Suprapubic skin (tissue), 4 donors: Measurements from ENCODE around the gene JUNB. TPM values are rescaled to one million over a fixed set of nuclear protein-coding genes. Genes with fewer than 3 reads are reported as not detected.

Experiments
- DNase-seq, 2 donors: peaks; one replicate each; pipeline ENCODE4 v3.0.0-alpha.2; 2019; ENCODE audit warnings: low spot score in 2 of 2
- H3K27ac ChIP-seq: fragments of 200-600 bp; sonication (generic); one replicate; pipeline ENCODE4 v1.5.1; 2019
- H3K27me3 ChIP-seq: fragments of 200-600 bp; sonication (generic); one replicate; pipeline ENCODE4 v1.5.1; 2019
- H3K36me3 ChIP-seq: fragments of 200-600 bp; sonication (generic); one replicate; pipeline ENCODE4 v1.5.1; 2019
- H3K4me1 ChIP-seq: fragments of 200-600 bp; sonication (generic); one replicate; pipeline ENCODE4 v1.5.1; 2019
- H3K4me3 ChIP-seq: fragments of 200-600 bp; sonication (generic); one replicate; pipeline ENCODE4 v1.5.1; 2019; ENCODE audit warnings: mild to moderate bottlenecking
- H3K9me3 ChIP-seq: fragments of 200-600 bp; sonication (generic); one replicate; pipeline ENCODE4 v1.5.1; 2019
- EP300 ChIP-seq: sonication (generic); formaldehyde crosslinking; IDR thresholded peaks from one replicate; pipeline ENCODE4 v1.6.1; 2017; ENCODE audit warnings: antibody characterized with exemption
- POLR2A ChIP-seq, 2 donors: fragments of 450-650 bp; IDR thresholded peaks; one replicate each; pipeline ENCODE4 v1.6.1; 2017; ENCODE audit warnings: antibody characterized with exemption in 2 of 2, mild to moderate bottlenecking in 2 of 2, moderate library complexity in 2 of 2
- POLR2AphosphoS5 ChIP-seq, 3 donors: sonication (generic); formaldehyde crosslinking; IDR thresholded peaks; one replicate each; pipeline ENCODE4 v1.6.1; 2017; ENCODE audit warnings: antibody characterized with exemption in 3 of 3
- WGBS: methylation state at CpG from one replicate; pipeline ENCODE4 v1.1.5; 2018; 5-methylcytosine and 5-hydroxymethylcytosine counted together
- total RNA-seq, 4 donors: library from RNA; depleted of rRNA; stranded (reverse); fragments of >200 nt; gene quantifications; one replicate each; pipeline ENCODE4 v1.1.0, GENCODE V29; 2016
- TF ChIP-seq, protein P1 (sequence below), 2 donors: fragments of 200-600 bp in 1 of 2; fragments of 450-650 bp in 1 of 2; sonication (generic) in 1 of 2; IDR thresholded peaks; one replicate each; pipeline ENCODE4 v1.5.1; 2016 to 2019; ENCODE audit warnings: antibody characterized with exemption in 2 of 2, mild to moderate bottlenecking in 1 of 2, moderate library complexity in 1 of 2

Gene JUNB
- total RNA-seq, 4 donors from 2014 or later, result 687 to 2,027 (median 1,088) TPM

DNA sequence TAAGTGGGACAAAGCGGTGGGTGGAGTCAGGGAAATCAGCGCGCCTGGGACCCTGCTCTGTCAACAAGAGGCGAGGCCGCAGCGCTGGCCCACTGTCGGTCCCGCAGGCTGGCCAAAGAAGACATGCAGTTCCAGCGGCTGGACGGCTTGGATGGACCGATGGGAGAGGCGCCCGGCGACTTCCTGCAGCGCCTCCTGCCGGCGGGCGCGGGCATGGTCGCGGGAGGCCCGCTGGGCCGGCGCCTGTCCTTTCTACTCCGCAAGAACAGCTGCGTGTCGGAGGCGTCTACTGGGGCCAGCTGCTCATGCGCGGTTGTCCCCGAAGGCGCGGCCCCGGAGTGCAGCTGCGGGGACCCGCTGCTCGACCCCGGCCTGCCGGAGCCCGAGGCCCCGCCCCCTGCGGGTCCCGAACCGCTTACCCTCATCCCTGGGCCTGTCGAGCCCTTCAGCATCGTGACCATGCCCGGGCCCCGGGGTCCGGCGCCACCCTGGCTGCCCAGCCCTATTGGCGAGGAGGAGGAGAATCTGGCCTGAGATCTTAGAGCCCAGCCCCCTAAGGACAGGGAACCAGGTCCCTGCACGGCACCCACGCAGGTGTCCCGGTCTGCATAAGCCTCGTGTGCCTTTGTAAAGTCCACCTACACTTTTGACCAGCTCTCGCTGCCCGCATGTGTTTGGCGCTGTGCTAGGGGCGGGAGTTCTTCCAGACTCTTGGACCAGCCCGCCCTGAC lies 33.6 kb upstream of the JUNB start:
- Histone ChIP-seq H3K27ac (peak overlapping the region; percentile 14), H3K9me3 (no peaks in the 10 kb centered on the region), H3K27me3 (no peaks in the 10 kb centered on the region), H3K4me3 (peak overlapping the region; percentile 45), H3K4me1 (peaks cover 12% of the 10 kb centered on the region), H3K36me3 (peaks cover 3% of the 10 kb centered on the region)
- TF ChIP-seq, protein P1, sequence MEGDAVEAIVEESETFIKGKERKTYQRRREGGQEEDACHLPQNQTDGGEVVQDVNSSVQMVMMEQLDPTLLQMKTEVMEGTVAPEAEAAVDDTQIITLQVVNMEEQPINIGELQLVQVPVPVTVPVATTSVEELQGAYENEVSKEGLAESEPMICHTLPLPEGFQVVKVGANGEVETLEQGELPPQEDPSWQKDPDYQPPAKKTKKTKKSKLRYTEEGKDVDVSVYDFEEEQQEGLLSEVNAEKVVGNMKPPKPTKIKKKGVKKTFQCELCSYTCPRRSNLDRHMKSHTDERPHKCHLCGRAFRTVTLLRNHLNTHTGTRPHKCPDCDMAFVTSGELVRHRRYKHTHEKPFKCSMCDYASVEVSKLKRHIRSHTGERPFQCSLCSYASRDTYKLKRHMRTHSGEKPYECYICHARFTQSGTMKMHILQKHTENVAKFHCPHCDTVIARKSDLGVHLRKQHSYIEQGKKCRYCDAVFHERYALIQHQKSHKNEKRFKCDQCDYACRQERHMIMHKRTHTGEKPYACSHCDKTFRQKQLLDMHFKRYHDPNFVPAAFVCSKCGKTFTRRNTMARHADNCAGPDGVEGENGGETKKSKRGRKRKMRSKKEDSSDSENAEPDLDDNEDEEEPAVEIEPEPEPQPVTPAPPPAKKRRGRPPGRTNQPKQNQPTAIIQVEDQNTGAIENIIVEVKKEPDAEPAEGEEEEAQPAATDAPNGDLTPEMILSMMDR (IDR thresholded peaks at IDR 0.05), result peak; percentile 63 to 97
- TF ChIP-seq POLR2AphosphoS5 (IDR thresholded peaks at IDR 0.05), result no peak
- TF ChIP-seq POLR2A (IDR thresholded peaks at IDR 0.05), result no peak
- TF ChIP-seq EP300, result no peak
- 10% methylated on average over 36 of the region's 60 CpGs for WGBS
- peak in 1 of 2 donors; percentile 83 for DNase-seq

DNA sequence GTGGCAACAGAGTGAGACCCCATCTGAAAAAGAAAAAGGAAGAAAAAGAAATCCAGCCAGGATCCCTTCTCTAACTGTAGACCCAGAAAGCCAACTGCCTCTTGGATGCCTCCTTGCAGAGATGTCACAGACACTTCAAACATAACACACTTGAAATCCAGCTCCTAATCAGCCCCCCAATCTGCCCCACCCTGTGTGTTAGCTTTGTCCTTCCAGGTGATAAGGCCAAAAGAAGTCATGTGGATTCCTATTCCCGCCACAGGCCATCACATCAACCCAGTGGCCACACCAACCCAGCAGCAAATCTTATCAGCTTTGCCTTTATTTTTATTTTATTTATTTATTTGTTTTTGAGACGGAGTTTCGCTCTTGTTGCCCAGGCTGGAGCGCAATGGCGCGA lies 31.6 kb upstream of the JUNB start:
- Histone ChIP-seq H3K27ac (no peak overlapping the region), H3K4me3 (no peak overlapping the region), H3K9me3 (no peaks in the 10 kb centered on the region), H3K27me3 (no peaks in the 10 kb centered on the region), H3K36me3 (peaks cover 18% of the 10 kb centered on the region), H3K4me1 (peaks cover 12% of the 10 kb centered on the region)
- 90% methylated on average over 6 of the region's 6 CpGs for WGBS
- TF ChIP-seq POLR2A (IDR thresholded peaks at IDR 0.05), result no peak
- TF ChIP-seq POLR2AphosphoS5 (IDR thresholded peaks at IDR 0.05), result no peak
- no peak for TF ChIP-seq EP300
- TF ChIP-seq, protein P1 (IDR thresholded peaks at IDR 0.05), result no peak
- no peak for DNase-seq

DNA sequence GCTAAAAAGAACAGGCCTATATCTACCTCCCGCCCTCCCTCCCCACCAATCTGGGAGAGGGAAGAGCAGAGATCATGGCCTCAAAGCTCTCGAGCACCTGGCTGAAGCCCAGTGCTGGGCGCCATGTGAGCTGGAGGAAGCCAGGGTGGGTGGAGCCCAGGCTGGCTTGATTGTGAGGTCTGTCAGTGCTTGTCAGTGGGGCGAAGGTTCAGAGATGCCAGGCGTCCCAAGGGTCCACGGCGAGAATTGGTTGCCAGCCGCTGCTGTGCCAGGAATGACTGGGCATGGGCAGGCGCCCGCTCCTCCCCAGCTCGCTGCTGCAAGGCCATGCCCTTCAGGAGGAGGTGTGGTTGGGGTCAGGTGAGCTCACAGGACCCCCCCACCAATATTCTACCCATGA lies 28.2 kb upstream of the JUNB start:
- no peaks in the 10 kb centered on the region for H3K27me3 ChIP-seq
- H3K36me3 ChIP-seq, result peaks cover 36% of the 10 kb centered on the region
- H3K4me1 ChIP-seq, result peaks cover under 1% of the 10 kb centered on the region
- no peak overlapping the region for H3K4me3 ChIP-seq
- no peak overlapping the region for H3K27ac ChIP-seq
- no peak for DNase-seq
- H3K9me3 ChIP-seq, result no peaks in the 10 kb centered on the region
- 84% methylated on average over 8 of the region's 11 CpGs for WGBS
- TF ChIP-seq POLR2A (IDR thresholded peaks at IDR 0.05), result no peak
- TF ChIP-seq POLR2AphosphoS5 (IDR thresholded peaks at IDR 0.05), result no peak
- TF ChIP-seq, protein P1 (IDR thresholded peaks at IDR 0.05), result no peak
- TF ChIP-seq EP300, result no peak

DNA sequence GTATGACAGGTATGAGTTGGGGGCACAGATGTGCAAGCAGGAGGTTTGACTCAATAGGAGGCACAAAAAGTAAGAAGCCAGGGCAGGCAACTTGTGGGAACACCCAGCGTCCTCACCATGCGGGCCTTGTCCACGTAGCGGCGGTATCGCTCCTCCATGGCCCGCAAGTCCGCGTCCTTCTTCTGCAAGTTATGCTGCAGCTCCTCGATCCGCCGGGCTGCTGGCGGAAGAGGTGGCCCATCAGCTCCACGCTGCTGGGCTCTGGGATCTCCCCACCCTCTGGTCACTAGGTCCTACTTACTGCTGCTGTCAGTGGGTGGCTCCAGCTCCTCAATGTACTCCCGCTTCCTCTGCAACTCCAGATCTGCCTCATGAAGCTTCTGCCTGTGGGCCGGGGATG lies 26.6 kb upstream of the JUNB start:
- Histone ChIP-seq H3K4me1 (no peaks in the 10 kb centered on the region), H3K27me3 (no peaks in the 10 kb centered on the region), H3K27ac (no peak overlapping the region), H3K36me3 (peaks cover 38% of the 10 kb centered on the region), H3K4me3 (no peak overlapping the region), H3K9me3 (no peaks in the 10 kb centered on the region)
- TF ChIP-seq, protein P1 (IDR thresholded peaks at IDR 0.05), result no peak
- TF ChIP-seq POLR2AphosphoS5 (IDR thresholded peaks at IDR 0.05), result no peak
- no peak for TF ChIP-seq EP300
- WGBS, result 96% methylated on average over 16 of the region's 16 CpGs
- DNase-seq, result no peak

DNA sequence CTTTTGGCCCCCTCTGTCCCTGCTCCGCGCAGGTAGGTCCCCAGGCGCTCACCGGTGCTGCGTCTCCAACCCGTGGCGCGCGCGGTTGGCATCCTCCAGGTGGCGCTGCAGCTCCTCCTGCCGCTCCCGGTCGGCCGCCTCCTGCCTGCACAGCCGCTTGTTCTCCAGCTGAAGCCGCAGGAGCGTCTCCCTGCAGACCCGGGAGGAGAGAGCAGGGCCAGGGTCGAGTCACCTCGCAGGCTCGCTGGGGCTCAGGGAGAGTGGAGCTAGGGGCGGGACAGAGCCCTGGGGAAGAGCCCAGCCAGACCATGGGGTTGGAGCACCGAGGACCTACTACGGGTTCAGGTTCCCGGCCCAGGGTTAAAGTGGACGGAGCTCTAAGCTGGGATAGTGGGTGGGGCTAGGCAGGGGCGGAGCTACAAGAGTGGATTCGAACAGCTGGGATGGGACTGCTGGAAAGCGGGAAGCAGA lies 25.2 kb upstream of the JUNB start:
- DNase-seq, result peak in 1 of 2 donors; percentile 92
- Histone ChIP-seq H3K9me3 (no peaks in the 10 kb centered on the region), H3K27me3 (no peaks in the 10 kb centered on the region), H3K4me1 (peaks cover 3% of the 10 kb centered on the region), H3K27ac (no peak overlapping the region), H3K4me3 (peak overlapping the region; percentile 33), H3K36me3 (peaks cover 52% of the 10 kb centered on the region)
- WGBS, result under 1% methylated on average over 16 of the region's 30 CpGs
- no peak for TF ChIP-seq POLR2A (IDR thresholded peaks at IDR 0.05)
- TF ChIP-seq, protein P1 (IDR thresholded peaks at IDR 0.05), result peak; percentile 83 to 86
